ENCODE results near the gene HEATR3. TPM values are rescaled to one million over a fixed set of nuclear protein-coding genes. Genes with fewer than 3 reads are reported as not detected.

The HEATR3 gene
- total RNA-seq, 1 experiment from 2014 or later = 28.0 TPM

DNA sequence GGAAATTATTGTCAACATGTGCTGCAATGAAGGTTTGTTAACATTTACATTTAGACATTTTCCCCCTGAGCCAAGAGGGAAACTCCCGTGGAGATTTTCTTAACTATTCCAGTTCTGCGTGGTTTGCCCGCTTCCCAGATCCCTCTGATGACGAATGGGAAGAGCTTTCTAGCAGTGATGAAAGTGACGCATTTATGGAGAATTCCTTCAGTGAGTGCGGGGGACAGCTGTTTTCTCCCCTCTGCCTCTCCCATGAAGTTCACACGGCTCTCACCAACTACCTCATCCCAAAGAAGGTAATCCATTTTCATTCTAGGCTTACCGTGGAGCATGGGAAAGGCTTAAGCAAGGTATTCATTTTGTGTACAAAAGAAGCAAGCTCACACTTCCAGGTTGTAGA is 18.2 kb downstream of the HEATR3 start (continued):
- TF ChIP-seq TP53 (CRISPR knock-in tag; IDR thresholded peaks at IDR 0.05) = no peak
- no peak for TF ChIP-seq GABPB1 (CRISPR knock-in tag; IDR thresholded peaks at IDR 0.05)
- TF ChIP-seq TEAD4 (CRISPR knock-in tag; IDR thresholded peaks at IDR 0.05) = no peak
- TF ChIP-seq, protein P1, sequence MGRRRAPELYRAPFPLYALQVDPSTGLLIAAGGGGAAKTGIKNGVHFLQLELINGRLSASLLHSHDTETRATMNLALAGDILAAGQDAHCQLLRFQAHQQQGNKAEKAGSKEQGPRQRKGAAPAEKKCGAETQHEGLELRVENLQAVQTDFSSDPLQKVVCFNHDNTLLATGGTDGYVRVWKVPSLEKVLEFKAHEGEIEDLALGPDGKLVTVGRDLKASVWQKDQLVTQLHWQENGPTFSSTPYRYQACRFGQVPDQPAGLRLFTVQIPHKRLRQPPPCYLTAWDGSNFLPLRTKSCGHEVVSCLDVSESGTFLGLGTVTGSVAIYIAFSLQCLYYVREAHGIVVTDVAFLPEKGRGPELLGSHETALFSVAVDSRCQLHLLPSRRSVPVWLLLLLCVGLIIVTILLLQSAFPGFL (CRISPR knock-in tag; IDR thresholded peaks at IDR 0.05; ENCODE audit: borderline replicate concordance) = no peak
- no peak for TF ChIP-seq KAT7 (CRISPR knock-in tag; IDR thresholded peaks at IDR 0.05; ENCODE audit: borderline replicate concordance)

DNA sequence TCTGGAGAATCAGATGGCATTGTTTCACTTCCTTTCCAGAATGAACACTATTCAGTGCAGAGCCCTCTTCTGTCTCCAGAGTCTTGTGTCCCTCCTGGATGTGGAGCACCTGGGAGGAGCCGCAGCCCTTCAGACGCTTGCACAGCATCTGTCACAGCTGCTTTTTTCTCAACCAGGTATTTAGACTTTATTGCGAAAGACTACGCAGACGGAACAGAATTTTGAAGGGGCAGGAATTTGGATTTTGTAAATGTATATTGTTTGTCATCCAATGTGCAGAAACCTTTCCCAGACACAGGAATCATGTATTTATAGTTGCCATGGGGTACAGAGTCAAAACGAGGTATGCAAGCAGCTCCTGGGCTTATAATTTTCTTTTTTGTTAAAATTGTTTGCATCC is 20.4 kb downstream of the HEATR3 start:
- ATAC-seq = no peak
- ChIA-PET POLR2A (no interaction called here), CTCF (no interaction called here)
- TF ChIP-seq, protein P1 (CRISPR knock-in tag; IDR thresholded peaks at IDR 0.05; ENCODE audit: borderline replicate concordance) = no peak
- TF ChIP-seq NFYB (CRISPR knock-in tag; conservative IDR thresholded peaks at IDR 0.05; ENCODE audit: low read depth) (no peak), NFATC4 (CRISPR knock-in tag; IDR thresholded peaks at IDR 0.05) (no peak), RELA (CRISPR knock-in tag; IDR thresholded peaks at IDR 0.05; ENCODE audit: borderline replicate concordance) (no peak), ZNF138 (CRISPR knock-in tag; conservative IDR thresholded peaks at IDR 0.05) (no peak), RORB (CRISPR knock-in tag; IDR thresholded peaks at IDR 0.05) (no peak)
- TF ChIP-seq, protein P2, sequence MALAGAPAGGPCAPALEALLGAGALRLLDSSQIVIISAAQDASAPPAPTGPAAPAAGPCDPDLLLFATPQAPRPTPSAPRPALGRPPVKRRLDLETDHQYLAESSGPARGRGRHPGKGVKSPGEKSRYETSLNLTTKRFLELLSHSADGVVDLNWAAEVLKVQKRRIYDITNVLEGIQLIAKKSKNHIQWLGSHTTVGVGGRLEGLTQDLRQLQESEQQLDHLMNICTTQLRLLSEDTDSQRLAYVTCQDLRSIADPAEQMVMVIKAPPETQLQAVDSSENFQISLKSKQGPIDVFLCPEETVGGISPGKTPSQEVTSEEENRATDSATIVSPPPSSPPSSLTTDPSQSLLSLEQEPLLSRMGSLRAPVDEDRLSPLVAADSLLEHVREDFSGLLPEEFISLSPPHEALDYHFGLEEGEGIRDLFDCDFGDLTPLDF (CRISPR knock-in tag; IDR thresholded peaks at IDR 0.05) = no peak
- TF ChIP-seq, protein P3, sequence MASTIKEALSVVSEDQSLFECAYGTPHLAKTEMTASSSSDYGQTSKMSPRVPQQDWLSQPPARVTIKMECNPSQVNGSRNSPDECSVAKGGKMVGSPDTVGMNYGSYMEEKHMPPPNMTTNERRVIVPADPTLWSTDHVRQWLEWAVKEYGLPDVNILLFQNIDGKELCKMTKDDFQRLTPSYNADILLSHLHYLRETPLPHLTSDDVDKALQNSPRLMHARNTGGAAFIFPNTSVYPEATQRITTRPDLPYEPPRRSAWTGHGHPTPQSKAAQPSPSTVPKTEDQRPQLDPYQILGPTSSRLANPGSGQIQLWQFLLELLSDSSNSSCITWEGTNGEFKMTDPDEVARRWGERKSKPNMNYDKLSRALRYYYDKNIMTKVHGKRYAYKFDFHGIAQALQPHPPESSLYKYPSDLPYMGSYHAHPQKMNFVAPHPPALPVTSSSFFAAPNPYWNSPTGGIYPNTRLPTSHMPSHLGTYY (CRISPR knock-in tag; IDR thresholded peaks at IDR 0.05) = no peak
- TF ChIP-seq, protein P4, sequence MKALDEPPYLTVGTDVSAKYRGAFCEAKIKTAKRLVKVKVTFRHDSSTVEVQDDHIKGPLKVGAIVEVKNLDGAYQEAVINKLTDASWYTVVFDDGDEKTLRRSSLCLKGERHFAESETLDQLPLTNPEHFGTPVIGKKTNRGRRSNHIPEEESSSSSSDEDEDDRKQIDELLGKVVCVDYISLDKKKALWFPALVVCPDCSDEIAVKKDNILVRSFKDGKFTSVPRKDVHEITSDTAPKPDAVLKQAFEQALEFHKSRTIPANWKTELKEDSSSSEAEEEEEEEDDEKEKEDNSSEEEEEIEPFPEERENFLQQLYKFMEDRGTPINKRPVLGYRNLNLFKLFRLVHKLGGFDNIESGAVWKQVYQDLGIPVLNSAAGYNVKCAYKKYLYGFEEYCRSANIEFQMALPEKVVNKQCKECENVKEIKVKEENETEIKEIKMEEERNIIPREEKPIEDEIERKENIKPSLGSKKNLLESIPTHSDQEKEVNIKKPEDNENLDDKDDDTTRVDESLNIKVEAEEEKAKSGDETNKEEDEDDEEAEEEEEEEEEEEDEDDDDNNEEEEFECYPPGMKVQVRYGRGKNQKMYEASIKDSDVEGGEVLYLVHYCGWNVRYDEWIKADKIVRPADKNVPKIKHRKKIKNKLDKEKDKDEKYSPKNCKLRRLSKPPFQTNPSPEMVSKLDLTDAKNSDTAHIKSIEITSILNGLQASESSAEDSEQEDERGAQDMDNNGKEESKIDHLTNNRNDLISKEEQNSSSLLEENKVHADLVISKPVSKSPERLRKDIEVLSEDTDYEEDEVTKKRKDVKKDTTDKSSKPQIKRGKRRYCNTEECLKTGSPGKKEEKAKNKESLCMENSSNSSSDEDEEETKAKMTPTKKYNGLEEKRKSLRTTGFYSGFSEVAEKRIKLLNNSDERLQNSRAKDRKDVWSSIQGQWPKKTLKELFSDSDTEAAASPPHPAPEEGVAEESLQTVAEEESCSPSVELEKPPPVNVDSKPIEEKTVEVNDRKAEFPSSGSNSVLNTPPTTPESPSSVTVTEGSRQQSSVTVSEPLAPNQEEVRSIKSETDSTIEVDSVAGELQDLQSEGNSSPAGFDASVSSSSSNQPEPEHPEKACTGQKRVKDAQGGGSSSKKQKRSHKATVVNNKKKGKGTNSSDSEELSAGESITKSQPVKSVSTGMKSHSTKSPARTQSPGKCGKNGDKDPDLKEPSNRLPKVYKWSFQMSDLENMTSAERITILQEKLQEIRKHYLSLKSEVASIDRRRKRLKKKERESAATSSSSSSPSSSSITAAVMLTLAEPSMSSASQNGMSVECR (CRISPR knock-in tag; IDR thresholded peaks at IDR 0.05; ENCODE audit: borderline replicate concordance) = no peak
- TF ChIP-seq, protein P5, sequence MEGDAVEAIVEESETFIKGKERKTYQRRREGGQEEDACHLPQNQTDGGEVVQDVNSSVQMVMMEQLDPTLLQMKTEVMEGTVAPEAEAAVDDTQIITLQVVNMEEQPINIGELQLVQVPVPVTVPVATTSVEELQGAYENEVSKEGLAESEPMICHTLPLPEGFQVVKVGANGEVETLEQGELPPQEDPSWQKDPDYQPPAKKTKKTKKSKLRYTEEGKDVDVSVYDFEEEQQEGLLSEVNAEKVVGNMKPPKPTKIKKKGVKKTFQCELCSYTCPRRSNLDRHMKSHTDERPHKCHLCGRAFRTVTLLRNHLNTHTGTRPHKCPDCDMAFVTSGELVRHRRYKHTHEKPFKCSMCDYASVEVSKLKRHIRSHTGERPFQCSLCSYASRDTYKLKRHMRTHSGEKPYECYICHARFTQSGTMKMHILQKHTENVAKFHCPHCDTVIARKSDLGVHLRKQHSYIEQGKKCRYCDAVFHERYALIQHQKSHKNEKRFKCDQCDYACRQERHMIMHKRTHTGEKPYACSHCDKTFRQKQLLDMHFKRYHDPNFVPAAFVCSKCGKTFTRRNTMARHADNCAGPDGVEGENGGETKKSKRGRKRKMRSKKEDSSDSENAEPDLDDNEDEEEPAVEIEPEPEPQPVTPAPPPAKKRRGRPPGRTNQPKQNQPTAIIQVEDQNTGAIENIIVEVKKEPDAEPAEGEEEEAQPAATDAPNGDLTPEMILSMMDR (IDR thresholded peaks at IDR 0.05) = no peak
- TF ChIP-seq, protein P6, sequence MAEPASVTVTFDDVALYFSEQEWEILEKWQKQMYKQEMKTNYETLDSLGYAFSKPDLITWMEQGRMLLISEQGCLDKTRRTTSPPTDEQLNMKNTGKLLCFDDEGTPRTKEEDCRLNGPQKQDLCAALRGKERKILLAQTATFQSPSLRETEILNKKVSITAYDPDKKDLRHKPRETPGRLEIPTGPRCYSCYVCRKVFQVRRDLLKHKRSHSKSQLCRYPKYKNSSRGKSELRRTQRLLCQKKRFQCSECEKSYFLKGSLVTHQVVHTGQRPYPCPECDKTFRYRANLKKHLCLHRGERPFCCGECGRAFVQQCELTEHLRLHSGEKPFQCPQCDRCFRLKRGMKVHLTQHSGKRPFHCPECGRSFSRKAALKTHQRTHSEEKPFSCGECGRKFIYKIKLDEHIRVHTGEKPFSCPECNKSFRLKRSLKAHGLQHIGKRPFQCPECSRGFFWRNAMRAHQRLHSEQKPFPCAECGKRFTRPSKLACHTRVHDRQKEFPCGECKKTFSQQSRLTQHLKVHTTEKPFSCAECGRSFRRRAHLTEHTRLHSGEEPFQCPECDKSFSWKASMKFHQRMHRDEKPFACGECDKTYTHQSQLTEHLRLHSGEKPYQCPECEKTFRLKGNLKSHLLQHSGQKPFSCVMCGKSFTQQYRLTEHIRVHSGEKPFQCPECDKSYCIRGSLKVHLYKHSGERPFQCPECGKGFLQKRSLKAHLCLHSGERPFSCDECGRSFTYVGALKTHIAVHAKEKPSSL (CRISPR knock-in tag; conservative IDR thresholded peaks at IDR 0.05) = no peak
- H3K27me3 Mint-ChIP-seq (ENCODE audit: low read depth) = no peaks in the 10 kb centered on the region
- H3K4me3 Mint-ChIP-seq = no peak overlapping the region
- H3K9me3 Mint-ChIP-seq = no peaks in the 10 kb centered on the region
- H3K36me3 Mint-ChIP-seq = peaks cover 60% of the 10 kb centered on the region
- DNase-seq (ENCODE audit: low spot score) = no peak
- no peaks in the 10 kb centered on the region for H3K4me1 Mint-ChIP-seq
- H3K27ac Mint-ChIP-seq = no peak overlapping the region
